Prostate gland (tissue), 2 donors: ENCODE data around the gene TRAPPC4.

Experiments used
- CTCF ChIP-seq, 4 experiments: fragments of 200-600 bp in 2 of 4; fragments of 450-650 bp in 2 of 4; sonication (generic) in 2 of 4; IDR thresholded peaks; 1 replicate in 3 of 4; 2 replicates in 1 of 4; pipeline ENCODE4 v1.5.1; 2016 to 2019; ENCODE audit warnings: antibody characterized with exemption in 4 of 4, mild to moderate bottlenecking in 2 of 4, moderate library complexity in 2 of 4
- POLR2AphosphoS5 ChIP-seq: sonication (generic); formaldehyde crosslinking; IDR thresholded peaks from one replicate; pipeline ENCODE4 v1.6.1; 2017; ENCODE audit warnings: antibody characterized with exemption

- TF ChIP-seq CTCF (IDR thresholded peaks at IDR 0.05): no peak
- no peak for TF ChIP-seq POLR2AphosphoS5
Observed at GRCh38 chr11:119048644-119049043, 30.1 kb downstream of the TRAPPC4 start.
